ENCODE data around the gene PHOX2A. TPM values are rescaled to one million over a fixed set of nuclear protein-coding genes. Genes with fewer than 3 reads are reported as not detected.
"Not testable (repeated sequence)": the region's sequence is repeated elsewhere in the genome, so short reads cannot be mapped to it uniquely, and the experiment has no call there.

The PHOX2A gene
- total RNA-seq, 1 donor from 2014 or later, result not detected

DNA sequence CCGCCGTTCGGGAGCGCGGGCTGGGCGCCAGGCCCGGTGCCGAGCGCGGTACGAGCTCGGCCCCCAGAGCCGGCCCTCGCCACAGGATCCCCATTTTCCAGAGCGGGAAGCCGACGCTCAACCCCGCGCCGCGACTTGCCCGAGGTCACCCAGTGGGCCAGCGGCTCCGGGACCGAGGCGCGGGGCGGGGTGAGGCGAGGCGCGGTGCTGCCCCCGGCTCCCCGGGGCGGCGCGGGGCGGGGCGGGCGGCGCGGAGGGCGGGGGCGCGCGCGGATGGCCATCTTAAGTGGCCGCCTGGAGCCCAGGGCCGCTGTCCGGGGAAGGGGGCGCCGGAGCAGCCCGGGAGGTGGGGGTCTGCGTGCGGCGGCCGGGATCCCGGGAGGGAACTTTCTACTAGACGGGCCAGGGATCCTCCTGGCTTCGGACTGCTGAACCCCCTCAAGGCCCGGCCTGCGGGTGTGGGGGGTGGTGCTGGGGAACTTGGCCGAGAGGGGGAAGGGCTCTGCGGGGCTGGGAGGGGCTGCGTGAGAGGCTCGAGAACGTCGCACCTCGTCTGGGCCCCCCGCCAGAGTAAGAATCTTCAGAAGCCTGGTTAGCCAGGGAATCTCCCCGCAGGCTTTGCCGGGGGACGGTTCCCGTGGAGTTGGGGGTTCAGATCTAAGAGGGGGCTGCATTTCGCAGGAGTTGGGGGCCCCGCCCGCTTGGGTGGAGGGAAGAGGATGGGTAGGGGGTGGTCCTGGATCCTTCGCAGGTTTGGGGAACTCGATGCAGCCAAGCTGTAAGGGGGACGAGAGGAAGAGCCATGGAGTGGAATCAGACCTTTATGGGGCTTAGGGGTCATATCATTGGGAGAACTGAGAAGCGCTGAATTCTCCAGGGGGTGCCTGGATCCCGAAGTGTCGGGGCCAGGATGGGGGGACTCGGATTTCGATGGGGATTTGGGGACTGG, 20.1 kb downstream of the PHOX2A start:
- DNase-seq (ENCODE audit: extremely low read depth, low read depth, low spot score), result no peak

DNA sequence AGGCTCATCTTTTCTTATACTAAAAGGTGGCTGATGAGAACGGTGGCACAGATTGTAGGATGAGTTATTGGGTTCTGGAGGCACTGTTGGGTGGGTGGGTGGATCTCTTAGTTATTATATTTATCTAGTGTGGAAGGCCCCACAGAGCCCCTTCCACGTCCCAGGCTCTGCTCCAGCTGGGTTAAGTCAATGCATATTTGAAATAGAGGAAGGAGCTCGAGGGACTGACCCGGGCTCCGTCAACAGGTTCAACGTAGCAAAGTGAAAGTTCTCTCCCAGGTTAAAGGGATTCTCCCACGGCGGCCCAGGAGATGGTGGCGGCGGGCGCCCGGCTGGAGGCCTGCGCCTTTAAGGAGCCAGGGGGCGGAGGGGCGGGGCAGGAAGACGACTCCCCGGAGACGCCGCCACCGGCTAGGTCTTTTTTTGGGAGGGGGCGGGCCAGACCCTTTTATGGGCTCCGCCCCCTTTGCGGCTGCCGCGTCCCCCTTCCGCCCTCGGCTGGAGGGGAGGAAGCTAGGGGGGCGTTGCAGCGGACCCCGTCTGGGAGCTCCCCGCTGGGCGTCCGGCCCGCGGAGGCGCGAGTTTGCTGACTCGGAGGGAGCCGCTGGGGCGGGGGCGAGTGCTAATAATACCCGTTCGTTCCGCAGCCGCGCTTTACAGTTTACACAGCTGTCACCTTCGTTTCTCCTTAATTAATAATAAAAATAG, 20.9 kb downstream of the PHOX2A start:
- DNase-seq (ENCODE audit: extremely low read depth, low read depth, low spot score), result peak; percentile 36

DNA sequence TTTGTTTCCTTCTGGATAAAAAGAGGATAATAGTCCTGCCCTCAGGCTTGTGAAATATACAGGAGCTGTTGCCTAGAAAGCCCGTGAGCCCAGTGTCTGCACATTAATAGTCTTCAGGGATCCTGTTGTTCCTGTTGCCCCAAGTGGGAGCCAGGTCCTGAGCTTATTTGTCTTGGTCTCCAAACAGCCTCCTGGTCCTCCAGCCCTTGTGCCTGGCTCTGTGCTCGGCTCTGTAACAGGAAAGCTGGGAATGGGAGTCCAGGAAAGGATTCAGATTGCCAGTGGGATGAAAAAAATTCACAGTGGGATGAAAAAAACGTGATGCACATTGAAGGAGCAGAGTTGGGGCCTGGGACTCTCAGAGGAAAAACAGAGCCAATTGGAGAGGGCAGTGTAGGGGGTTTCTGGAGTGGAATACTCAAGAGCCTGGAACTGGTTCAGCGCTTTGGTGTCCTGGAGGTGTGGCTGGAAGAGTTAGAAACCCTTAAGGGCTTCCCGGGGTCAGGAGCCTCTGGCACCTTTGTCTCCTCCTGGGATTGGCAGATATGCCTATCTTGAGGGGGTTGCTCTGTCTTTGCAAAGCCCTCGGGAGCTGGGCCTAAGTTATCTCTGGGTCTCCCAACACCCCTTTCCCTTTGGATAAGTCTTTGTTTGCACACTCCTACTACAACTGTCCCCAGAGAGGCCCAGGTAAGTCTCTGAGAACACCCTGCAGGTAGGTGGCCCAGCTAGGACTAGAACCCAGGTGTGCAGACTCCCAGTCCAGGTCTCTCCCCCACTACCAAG, 21.7 kb downstream of the PHOX2A start:
- DNase-seq (ENCODE audit: extremely low read depth, low read depth, low spot score), result no peak

GRCh38 chr11:72221386-72222075, 22.4 kb downstream of the PHOX2A start:
- DNase-seq (ENCODE audit: extremely low read depth, low read depth, low spot score), result no peak

GRCh38 chr11:72220696-72221363, 23.1 kb downstream of the PHOX2A start:
- DNase-seq (ENCODE audit: extremely low read depth, low read depth, low spot score), result no peak

- DNase-seq (ENCODE audit: extremely low read depth, low read depth, low spot score), result no peak
Measured at GRCh38 chr11:72218251-72218745, 25.7 kb downstream of the PHOX2A start.

- no peak for DNase-seq (ENCODE audit: extremely low read depth, low read depth, low spot score)
Measured at GRCh38 chr11:72217841-72218240, 26.1 kb downstream of the PHOX2A start.

DNA sequence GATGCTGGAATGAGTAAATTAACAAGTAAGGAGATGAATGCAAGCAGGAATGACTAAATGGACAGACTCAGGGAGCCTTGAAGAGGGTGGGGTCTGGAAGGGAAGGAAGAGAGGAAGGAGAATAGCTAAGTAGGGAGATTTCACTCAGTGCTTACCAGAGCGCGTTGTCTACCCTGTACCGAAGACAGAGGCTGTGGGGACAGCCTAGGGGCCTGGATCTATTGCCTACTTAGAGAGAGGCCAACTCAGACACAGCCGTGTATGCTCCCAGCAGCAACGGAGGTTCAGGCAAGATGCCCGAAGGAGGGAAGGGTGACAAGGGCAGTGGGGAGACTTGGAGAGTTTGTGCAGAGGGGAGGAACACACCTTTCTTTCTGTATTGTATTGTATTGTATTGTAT, 27.3 kb downstream of the PHOX2A start, which contains the start of gene FOLR2:
TSS of gene FOLR2 (plus strand) at position 157 of the 400 bp plus-strand sequence. CDS start 1,791 bp downstream, outside the sequence.
- no peak for DNase-seq (ENCODE audit: extremely low read depth, low read depth, low spot score)

DNA sequence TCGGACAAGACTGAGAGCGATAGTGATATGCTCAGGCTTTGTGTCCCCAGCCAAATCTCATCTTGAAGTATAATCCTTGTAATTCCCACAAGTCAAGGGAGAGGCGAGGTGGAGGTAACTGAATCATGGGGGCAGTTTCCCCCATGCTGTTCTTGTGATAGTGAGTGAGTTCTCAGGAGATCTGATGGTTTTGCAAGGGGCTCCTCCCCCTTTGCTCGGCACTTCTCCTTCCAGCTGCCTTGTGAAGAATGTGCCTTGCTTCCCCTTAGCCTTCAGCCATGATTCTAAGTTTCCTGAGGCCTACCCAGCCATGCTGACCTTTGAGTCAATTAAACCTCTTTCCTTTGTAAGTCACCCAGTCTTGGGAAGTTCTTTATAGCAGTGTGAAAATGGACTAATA, 34.9 kb downstream of the PHOX2A start:
- no peak for DNase-seq (ENCODE audit: extremely low read depth, low read depth, low spot score)

DNA sequence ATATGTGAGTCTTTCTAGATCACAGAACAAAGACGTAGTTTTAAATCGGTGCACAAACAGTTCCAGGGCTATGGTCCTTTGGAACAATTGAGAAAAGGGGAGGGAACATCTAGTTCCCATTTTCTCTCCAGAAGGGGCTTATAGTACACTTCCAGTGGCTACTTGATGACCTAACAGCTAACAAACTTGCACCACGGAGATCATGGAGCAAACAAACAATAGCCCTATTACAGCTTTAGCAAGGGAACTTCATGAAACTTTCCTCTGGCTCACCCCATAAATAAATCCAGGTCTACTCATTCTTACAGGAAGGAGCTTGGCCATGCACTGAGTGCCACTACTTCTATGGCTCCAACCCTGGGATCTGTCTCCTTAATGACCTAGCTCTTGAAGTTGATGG, 35.7 kb downstream of the PHOX2A start:
- no peak for DNase-seq (ENCODE audit: extremely low read depth, low read depth, low spot score)

- DNase-seq (ENCODE audit: extremely low read depth, low read depth, low spot score), result not testable (repeated sequence)
Measured at GRCh38 chr11:72206794-72207193, 37.2 kb downstream of the PHOX2A start.

DNA sequence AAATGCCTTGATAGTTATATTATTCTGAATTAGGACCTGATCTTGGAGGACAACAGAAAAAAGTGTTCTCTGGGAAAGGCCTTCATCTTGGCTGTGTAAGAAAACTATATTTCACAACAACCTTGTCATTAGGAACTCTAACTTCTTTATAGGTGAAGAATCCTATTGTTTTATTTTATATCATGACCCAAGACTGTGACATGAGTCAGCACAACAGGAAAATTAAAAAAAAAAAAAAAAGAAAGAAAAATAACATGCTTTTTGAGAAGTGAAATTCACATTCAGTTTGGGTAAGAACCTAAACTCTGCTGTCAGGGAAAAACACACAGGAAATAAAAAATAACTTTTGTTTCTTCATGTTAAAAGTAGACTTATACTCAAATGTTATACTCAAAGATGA, 39.1 kb downstream of the PHOX2A start:
- DNase-seq (ENCODE audit: extremely low read depth, low read depth, low spot score), result no peak

DNA sequence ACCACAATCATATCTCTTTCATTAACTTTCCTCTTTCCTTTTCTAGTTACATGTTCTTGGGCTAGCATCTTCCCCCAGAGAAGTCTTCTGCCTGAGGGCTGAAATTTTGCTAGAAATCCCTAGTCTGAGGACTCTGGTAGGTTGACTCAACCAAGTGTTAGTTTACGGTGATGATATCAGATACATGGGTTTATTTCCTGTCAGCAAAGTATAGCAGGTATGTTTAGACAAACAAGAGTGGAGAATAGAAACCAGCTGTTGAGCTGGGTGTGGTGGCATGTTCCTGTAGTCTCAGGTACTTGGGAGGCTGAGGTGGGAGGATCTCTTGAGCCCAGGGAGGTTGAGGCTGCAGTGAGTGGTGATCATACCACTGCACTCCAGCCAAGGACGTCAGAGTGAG, 40.8 kb downstream of the PHOX2A start:
- no peak for DNase-seq (ENCODE audit: extremely low read depth, low read depth, low spot score)

DNA sequence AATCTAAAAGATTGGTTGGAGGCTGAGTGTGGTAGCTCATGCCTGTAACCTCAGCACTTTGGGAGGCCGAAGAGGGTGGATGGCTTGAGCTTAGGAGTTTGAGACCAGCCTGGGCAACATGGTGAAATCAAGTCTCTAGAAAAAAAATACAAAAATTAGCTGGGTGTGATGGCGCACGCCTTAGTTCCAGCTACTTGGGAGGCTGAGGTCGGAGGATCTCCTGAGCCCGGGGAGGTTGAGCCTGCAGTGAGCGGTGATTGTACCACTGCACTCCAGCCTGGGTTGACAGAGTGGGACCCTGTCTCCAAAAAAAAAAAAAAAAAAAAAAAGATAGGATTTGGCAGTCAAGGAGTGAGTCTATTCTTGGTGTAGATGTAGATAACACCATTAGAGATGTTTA, 41.4 kb downstream of the PHOX2A start:
- DNase-seq (ENCODE audit: extremely low read depth, low read depth, low spot score), result no peak

- not testable (repeated sequence) for DNase-seq (ENCODE audit: extremely low read depth, low read depth, low spot score)
Measured at GRCh38 chr11:72201445-72201844, 42.5 kb downstream of the PHOX2A start.

DNA sequence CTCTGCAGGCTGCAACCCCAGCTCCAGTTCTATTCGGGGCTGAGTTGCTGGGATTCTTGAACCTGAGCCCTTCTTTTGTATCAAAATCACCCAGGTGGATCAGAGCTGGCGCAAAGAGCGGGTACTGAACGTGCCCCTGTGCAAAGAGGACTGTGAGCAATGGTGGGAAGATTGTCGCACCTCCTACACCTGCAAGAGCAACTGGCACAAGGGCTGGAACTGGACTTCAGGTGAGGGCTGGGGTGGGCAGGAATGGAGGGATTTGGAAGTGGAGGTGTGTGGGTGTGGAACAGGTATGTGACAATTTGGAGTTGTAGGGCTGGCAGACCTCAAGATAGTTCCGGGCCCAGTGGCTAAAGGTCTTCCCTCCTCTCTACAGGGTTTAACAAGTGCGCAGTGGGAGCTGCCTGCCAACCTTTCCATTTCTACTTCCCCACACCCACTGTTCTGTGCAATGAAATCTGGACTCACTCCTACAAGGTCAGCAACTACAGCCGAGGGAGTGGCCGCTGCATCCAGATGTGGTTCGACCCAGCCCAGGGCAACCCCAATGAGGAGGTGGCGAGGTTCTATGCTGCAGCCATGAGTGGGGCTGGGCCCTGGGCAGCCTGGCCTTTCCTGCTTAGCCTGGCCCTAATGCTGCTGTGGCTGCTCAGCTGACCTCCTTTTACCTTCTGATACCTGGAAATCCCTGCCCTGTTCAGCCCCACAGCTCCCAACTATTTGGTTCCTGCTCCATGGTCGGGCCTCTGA, 48.3 kb downstream of the PHOX2A start:
- DNase-seq (ENCODE audit: extremely low read depth, low read depth, low spot score), result no peak

DNA sequence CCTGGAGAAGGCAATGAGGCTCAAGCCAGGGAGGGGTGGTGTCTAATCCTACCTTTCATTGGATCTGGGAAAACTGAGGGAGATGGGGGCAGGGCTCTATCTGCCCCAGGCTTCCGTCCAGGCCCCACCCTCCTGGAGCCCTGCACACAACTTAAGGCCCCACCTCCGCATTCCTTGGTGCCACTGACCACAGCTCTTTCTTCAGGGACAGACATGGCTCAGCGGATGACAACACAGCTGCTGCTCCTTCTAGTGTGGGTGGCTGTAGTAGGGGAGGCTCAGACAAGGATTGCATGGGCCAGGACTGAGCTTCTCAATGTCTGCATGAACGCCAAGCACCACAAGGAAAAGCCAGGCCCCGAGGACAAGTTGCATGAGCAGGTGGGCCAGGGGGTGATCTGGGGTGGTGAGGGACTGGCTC, 52.0 kb downstream of the PHOX2A start, which contains the start of gene FOLR1:
TSS of gene FOLR1 (plus strand) at position 180 of the 421 bp plus-strand sequence. CDS start at position 214, 34 bp downstream.
- DNase-seq (ENCODE audit: extremely low read depth, low read depth, low spot score), result no peak

DNA sequence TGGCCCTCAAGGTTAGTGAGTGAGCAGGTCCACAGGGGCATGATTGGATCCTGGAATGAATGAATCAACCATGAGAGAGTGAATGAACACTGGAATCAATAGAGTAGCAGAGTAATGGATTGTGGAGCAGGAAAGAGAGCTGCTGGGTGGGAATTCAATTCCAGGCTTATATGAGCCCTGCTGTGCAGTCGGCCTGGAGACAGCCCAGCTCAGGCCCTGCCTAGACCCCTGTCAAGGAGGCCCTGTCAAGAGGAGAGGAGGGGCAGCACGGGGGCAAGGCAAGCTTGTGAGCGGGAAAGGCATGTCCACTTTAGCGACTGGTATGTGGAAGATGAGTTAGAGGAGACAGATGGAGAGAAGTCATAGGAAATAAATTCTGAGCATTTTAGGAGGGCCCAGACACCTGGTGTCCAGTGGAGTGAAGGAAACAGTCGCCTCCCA, 53.3 kb downstream of the PHOX2A start:
- DNase-seq (ENCODE audit: extremely low read depth, low read depth, low spot score), result no peak
